Measurements from ENCODE around the gene PPDPF.

PPDPF gene

GRCh38 chr20:63487781-63488241, 32.8 kb upstream of the PPDPF start:
- DNase-seq (ENCODE audit: low spot score), result peak; percentile 56

DNA sequence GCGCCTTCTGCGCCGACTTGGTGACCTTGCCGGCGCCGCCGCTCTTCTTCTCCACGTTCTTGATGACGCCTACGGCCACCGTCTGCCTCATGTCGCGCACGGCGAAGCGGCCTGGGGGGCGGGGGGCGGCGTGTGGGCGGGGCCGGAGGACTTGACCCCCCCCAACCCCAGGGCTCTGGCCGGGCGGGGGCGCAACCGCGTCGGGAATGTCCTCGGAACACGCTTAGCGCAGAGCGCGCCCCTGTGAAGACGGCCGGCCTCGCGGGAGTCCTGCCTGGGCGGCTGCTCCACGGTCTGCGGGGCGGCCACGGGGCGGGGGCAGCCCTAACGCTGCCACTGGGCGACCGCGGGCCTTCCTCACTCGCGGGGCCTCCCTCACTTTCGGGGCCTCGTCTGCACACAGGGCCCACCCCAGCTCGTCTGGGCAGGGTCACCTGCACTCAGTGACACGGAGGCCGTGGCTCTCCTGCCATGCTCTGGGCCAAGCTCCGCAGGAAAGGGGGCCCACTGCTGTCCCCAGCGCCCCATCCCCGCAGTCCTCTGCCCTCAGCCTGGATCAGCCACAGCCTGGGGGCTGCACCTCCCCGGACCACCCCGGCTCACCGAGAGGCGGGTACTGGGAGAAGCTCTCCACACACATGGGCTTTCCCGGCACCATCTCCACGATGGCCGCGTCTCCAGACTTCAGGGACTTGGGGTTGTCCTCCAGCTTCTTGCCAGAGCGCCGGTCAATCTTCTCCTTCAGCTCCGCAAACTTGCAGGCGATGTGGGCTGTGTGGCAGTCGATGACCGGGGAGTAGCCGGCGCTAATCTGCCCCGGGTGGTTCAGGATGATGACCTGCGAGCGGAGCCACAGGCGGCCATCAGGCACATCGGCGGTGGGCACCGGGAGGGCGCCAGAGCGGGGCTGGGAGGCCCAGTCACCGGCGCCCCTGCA, 32.0 kb upstream of the PPDPF start:
- DNase-seq (ENCODE audit: low spot score), result peak; percentile 70

DNA sequence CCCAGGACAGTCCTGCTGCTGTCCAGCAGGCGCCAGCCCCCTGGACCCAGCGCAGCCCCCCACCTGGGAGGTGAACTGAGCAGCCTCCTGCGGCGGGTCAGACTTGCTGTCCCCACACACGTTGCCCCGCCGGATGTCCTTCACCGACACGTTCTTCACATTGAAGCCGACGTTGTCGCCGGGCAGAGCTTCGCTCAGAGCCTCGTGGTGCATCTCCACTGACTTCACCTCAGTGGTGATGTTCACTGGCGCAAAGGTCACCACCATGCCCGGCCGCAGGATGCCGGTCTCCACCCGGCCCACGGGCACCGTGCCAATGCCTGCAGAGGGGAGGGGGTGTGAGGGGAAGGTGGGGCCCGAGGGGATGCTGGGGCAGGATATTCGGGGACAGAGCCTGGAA, 30.1 kb upstream of the PPDPF start:
- DNase-seq (ENCODE audit: low spot score), result no peak

GRCh38 chr20:63491078-63491477, 29.5 kb upstream of the PPDPF start:
- DNase-seq (ENCODE audit: low spot score), result no peak

DNA sequence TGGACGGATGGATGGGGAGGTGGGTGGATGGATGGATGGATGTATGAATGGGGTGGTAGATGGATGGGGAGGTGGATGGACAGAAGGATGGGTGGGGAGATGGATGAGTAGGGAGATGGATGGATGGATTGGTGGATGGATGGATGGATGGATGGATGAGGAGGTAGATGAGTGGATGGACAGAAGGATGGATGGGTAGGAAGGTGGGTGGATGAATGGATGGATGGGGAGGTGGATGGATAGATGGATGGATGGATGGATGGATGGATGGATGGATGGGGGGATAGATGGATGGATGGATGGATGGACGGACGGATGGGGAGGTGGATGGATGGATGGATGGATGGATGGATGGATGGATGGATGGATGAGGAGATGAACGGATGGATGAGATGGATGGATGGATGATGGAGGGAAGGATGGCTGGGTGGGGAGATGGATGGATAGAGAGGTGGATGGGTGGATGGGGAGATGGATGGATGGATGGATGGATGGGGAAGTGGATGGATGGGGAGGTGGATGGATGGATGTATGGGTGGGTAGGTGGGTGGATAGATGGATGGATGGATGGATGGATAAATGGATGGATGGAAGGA, 28.8 kb upstream of the PPDPF start:
- DNase-seq (ENCODE audit: low spot score), result no peak

- DNase-seq (ENCODE audit: low spot score), result no peak
Observed at GRCh38 chr20:63492518-63492917, 28.0 kb upstream of the PPDPF start.

GRCh38 chr20:63492982-63493381, 27.6 kb upstream of the PPDPF start:
- no peak for DNase-seq (ENCODE audit: low spot score)

DNA sequence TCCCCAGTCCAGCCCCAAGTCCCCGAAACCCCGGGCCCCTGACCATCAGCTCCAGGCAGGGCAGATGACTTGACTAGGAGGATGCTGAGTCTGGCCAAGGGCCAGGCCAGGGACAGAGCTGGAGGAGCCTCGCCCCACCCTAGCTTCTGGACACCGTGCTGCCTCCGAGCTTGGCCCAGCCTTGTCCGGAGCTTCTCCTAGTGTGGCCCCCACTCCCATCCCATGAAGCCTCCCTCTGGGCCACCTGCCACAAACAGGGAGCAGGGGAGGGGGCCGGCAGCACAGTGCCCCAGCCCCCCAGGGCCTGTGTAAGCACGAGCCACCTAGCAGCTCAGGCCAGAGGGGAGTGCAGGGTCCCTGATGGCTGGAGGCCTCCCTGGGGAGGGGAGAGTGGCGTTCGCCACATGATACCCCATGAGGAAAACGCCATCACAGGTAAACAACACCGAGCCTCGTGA, 27.0 kb upstream of the PPDPF start:
- DNase-seq (ENCODE audit: low spot score), result no peak

GRCh38 chr20:63494084-63494419, 26.5 kb upstream of the PPDPF start:
- DNase-seq (ENCODE audit: low spot score), result no peak

- no peak for DNase-seq (ENCODE audit: low spot score)
Observed at GRCh38 chr20:63494420-63495166, 26.0 kb upstream of the PPDPF start.

GRCh38 chr20:63495167-63495720, 25.3 kb upstream of the PPDPF start:
- DNase-seq (ENCODE audit: low spot score), result no peak

- DNase-seq (ENCODE audit: low spot score), result peak; percentile 85
Observed at GRCh38 chr20:63495741-63496595, 24.6 kb upstream of the PPDPF start.

GRCh38 chr20:63496596-63497120, 23.9 kb upstream of the PPDPF start:
- no peak for DNase-seq (ENCODE audit: low spot score)

GRCh38 chr20:63497138-63497945, 23.2 kb upstream of the PPDPF start:
- peak; percentile 53 for DNase-seq (ENCODE audit: low spot score)

GRCh38 chr20:63497946-63498935, 22.3 kb upstream of the PPDPF start:
- peak; percentile 56 for DNase-seq (ENCODE audit: low spot score)

DNA sequence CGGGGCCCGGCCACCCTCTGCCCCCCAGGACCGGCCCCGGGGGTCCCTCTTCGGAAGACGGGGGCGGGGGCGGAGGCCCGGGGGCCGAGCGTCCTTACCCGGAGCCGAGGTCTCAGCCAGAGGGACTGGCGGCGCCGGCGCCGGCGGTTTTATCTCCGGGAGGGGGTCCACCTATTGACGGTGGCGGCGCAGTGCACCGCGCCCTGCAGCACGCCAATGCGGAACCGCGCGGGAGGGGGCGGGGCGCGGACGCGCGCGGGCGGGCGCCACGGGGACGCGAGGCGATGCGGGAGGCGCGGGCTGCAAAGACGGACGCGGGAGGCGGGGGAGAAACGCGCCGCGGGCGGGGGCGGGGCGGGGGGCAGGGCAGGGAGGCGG, 21.6 kb upstream of the PPDPF start, which contains the start of gene EEF1A2:
Gene EEF1A2, minus strand, starts transcription at position 124 of the 378 bp plus-strand sequence. CDS start 1,320 bp downstream, outside the sequence.
- peak; percentile 64 for DNase-seq (ENCODE audit: low spot score)

DNA sequence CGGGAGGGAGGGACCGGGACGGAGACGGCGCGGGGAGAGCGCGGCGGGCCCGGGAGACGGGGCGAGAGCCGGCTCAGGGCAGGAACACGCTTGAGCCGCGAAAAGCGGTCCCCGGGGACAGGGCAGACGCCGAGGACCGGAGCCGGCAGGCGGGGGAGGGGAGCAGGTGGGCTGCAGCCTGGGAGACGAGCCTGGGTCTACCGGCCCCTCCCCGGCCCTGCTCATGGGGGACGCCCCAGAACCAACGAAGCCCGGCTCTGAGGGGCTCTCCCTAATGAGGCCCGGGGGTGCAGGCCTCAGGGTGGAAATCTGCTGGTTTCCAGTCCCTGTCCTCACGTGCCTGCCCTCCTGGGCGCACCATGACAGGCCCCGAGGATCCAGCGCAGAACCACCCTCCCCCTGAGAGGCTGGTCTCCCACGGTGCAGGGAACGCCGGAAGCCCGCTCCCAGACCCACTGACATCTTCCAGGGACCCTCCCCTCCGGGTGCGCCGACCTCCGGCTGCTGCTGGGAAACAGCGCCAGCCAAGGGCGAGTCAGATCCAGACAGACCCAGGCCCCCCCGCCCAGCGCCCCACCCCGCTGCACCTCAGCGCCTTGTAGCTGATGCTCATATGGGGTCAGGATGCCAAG, 21.1 kb upstream of the PPDPF start:
- DNase-seq (ENCODE audit: low spot score), result peak; percentile 61

- DNase-seq (ENCODE audit: low spot score), result no peak
Observed at GRCh38 chr20:63500151-63500901, 20.2 kb upstream of the PPDPF start.
